HepG2 (cell line): Measurements from ENCODE around the gene DENND5A. TPM values are rescaled to one million over a fixed set of nuclear protein-coding genes. Genes with fewer than 3 reads are reported as not detected.

ENCODE experiments used
- ATAC-seq: fragments of 200-7000 bp; cut with Tn5 transposase; 3 replicates; pipeline ENCODE4 v1.9.1; 2020; ENCODE audit warnings: mild to moderate bottlenecking, moderate library complexity
- BruUV-seq: library from RNA; stranded (reverse); fragments of 400-500 nt; replicated peaks from 2 replicates; lab custom pipeline; 2021; lab: Mats Ljungman, UMichigan
- CTCF ChIA-PET: fragments of 300-600 bp; formaldehyde crosslinking; extraction: SDS; loops from one replicate; lab custom pipeline; 2021; ENCODE audit warnings: low total read pairs, inconsistent platforms, low intra/inter-chr PET ratio; lab: Yijun Ruan, JAX
- POLR2A ChIA-PET: fragments of 350-600 bp; sonication (Branson Sonifier 250); formaldehyde crosslinking; loops from one replicate; lab custom pipeline; 2020; ENCODE audit warnings: antibody characterized with exemption, inconsistent platforms; lab: Yijun Ruan, JAX
- DNase-seq: peaks from one replicate; pipeline ENCODE4 v3.0.0-alpha.2; 2015; ENCODE audit warnings: low spot score
- FAIRE-seq: peaks from 3 replicates; lab custom pipeline; 2011; peaks lifted over from hg19 to GRCh38; lab: Jason Lieb, UNC
- H2AFZ ChIP-seq: one replicate; pipeline ENCODE4 v1.6.1; 2011; ENCODE audit warnings: low read length, inconsistent platforms
- H3K27ac ChIP-seq: fragments of 300-600 bp; 3 replicates; pipeline ENCODE4 v1.8.0; 2011; ENCODE audit warnings: mixed run types, mild to moderate bottlenecking, mixed read lengths, low read length, inconsistent platforms; ENCODE audit not compliant: insufficient read depth; ENCODE audit errors: extremely low read length
- H3K27me3 ChIP-seq, 2 experiments: fragments of 200-600 bp in 1 of 2; 2 replicates in 1 of 2; 3 replicates in 1 of 2; pipeline versions ENCODE4 v1.6.0 to v1.8.0; 2011; ENCODE audit warnings: low read length in 2 of 2, mild to moderate bottlenecking in 2 of 2, moderate library complexity in 2 of 2, inconsistent platforms in 1 of 2; ENCODE audit not compliant: insufficient read depth in 2 of 2, control insufficient read depth in 1 of 2
- H3K36me3 ChIP-seq, 2 experiments: fragments of 200-600 bp in 1 of 2; replicated peaks in 1 of 2; 2 replicates in 1 of 2; 3 replicates in 1 of 2; pipeline versions ENCODE4 v1.5.1 to v1.8.0; 2011; ENCODE audit warnings: low read length in 2 of 2, inconsistent platforms in 1 of 2; ENCODE audit not compliant: insufficient read depth in 2 of 2, control insufficient read depth in 1 of 2
- H3K4me1 ChIP-seq: 2 replicates; pipeline ENCODE4 v1.5.1; 2012; ENCODE audit warnings: low read length, inconsistent platforms; ENCODE audit not compliant: insufficient read depth
- H3K4me2 ChIP-seq: 2 replicates; pipeline ENCODE4 v1.6.0; 2011; ENCODE audit warnings: low read depth, low read length, inconsistent platforms
- H3K4me3 ChIP-seq, 3 experiments: fragments of 200-600 bp in 1 of 3; sonication (generic), shearing (Covaris generic) in 1 of 3; replicated peaks in 1 of 3; 2 replicates each; pipeline ENCODE4 v1.5.1; 2011 to 2016; ENCODE audit warnings: low read length in 3 of 3, inconsistent platforms in 2 of 3, low read depth in 2 of 3, mild to moderate bottlenecking in 2 of 3, control low read depth in 1 of 3, mixed read lengths in 1 of 3; ENCODE audit not compliant: insufficient read depth in 1 of 3
- H3K79me2 ChIP-seq: one replicate; pipeline ENCODE4 v1.6.1; 2011; ENCODE audit warnings: low read length, inconsistent platforms; ENCODE audit not compliant: insufficient read depth
- H3K9ac ChIP-seq: 2 replicates; pipeline ENCODE4 v1.6.0; 2011; ENCODE audit warnings: mild to moderate bottlenecking, low read depth, low read length, inconsistent platforms; ENCODE audit not compliant: insufficient read depth
- H3K9me3 ChIP-seq: 2 replicates; pipeline ENCODE4 v1.5.1; 2012; ENCODE audit warnings: mild to moderate bottlenecking, low read length
- H4K20me1 ChIP-seq: 2 replicates; pipeline ENCODE4 v1.6.0; 2011; ENCODE audit warnings: inconsistent platforms, mild to moderate bottlenecking, low read length, moderate library complexity; ENCODE audit not compliant: insufficient read depth
- MED1 ChIP-seq: sonication (generic); formaldehyde crosslinking; IDR thresholded peaks from 2 replicates; pipeline ENCODE4 v1.4.0; 2020; ENCODE audit warnings: missing genetic modification reagents
- PHF21A ChIP-seq: sonication (generic); formaldehyde crosslinking; IDR thresholded peaks from 2 replicates; pipeline ENCODE4 v1.5.0; 2020; ENCODE audit warnings: mild to moderate bottlenecking, missing genetic modification reagents
- TSC22D2 ChIP-seq: sonication (generic); formaldehyde crosslinking; IDR thresholded peaks from 2 replicates; pipeline ENCODE4 v1.5.1; 2020; ENCODE audit warnings: missing genetic modification reagents, mild to moderate bottlenecking, borderline replicate concordance
- ZFP91 ChIP-seq: sonication (generic); formaldehyde crosslinking; IDR thresholded peaks from 2 replicates; pipeline ENCODE4 v1.9.0; 2022; ENCODE audit warnings: missing genetic modification reagents, mild to moderate bottlenecking, borderline replicate concordance
- ZNF367 ChIP-seq: sonication (generic); formaldehyde crosslinking; IDR thresholded peaks from 2 replicates; pipeline ENCODE4 v1.4.0; 2020; ENCODE audit warnings: missing genetic modification reagents, borderline replicate concordance
- ZNF577 ChIP-seq: sonication (generic); formaldehyde crosslinking; IDR thresholded peaks from 2 replicates; pipeline ENCODE4 v1.4.0; 2020; ENCODE audit warnings: mild to moderate bottlenecking, low read depth, missing genetic modification reagents, borderline replicate concordance
- WGBS: methylation state at CpG from one replicate; pipeline ENCODE4 v1.1.6; 2017; ENCODE audit warnings: low lambda C conversion rate; 5-methylcytosine and 5-hydroxymethylcytosine counted together
- in situ Hi-C: cut with HindIII; loops from 2 replicates; pipeline ENCODE4 v1.10.0; 2017; ENCODE audit warnings: low pct_unique_long_range_greater_than_20kb; ENCODE audit not compliant: extremely low pct_ligation_motif_present
- intact Hi-C: fragments of 100-400 bp; cut with micrococcal nuclease; formaldehyde crosslinking; loops from one replicate; pipeline ENCODE4 v1.10.0; 2022; ENCODE audit not compliant: unreplicated experiment
- polyA plus RNA-seq, 8 experiments: library from polyadenylated mRNA; depleted of rRNA in 3 of 8; stranded (reverse) in 7 of 8; unstranded in 1 of 8; fragments of >200 nt; fragmentation: Illumina TruSeq in 4 of 8; extraction: Trizol in 4 of 8; gene quantifications; 2 replicates each; pipeline versions ENCODE4 v1.2.1 to v1.2.3, GENCODE V29; 2011 to 2016; ENCODE audit warnings: low read depth in 4 of 8, missing spikeins in 1 of 8, mixed read lengths in 1 of 8; ENCODE audit not compliant: insufficient read depth in 1 of 8
- total RNA-seq, 5 experiments: library from RNA; depleted of rRNA; stranded (reverse); fragments of >200 nt; fragmentation: Illumina TruSeq; extraction: Trizol; gene quantifications; 2 replicates each; pipeline ENCODE4 v1.2.3, GENCODE V29; 2016; ENCODE audit warnings: low read depth in 1 of 5
- TF ChIP-seq, protein P1 (sequence below): sonication (generic); formaldehyde crosslinking; IDR thresholded peaks from 2 replicates; pipeline ENCODE4 v1.4.0; 2020; ENCODE audit warnings: missing genetic modification reagents
- TF ChIP-seq, protein P2 (sequence below): fragments of 450-650 bp; IDR thresholded peaks from 2 replicates; pipeline ENCODE4 v1.6.1; 2016
- TF ChIP-seq, protein P3 (sequence below): sonication (generic); formaldehyde crosslinking; IDR thresholded peaks from 2 replicates; pipeline ENCODE4 v1.4.0; 2020; ENCODE audit warnings: missing genetic modification reagents, mild to moderate bottlenecking, borderline replicate concordance

Gene DENND5A
- total and polyA plus RNA-seq, 2 of the 13 experiments (the other 11 are each of a cell fraction or from before 2014, with no cell fraction given): 63.3 to 145 TPM

DNA sequence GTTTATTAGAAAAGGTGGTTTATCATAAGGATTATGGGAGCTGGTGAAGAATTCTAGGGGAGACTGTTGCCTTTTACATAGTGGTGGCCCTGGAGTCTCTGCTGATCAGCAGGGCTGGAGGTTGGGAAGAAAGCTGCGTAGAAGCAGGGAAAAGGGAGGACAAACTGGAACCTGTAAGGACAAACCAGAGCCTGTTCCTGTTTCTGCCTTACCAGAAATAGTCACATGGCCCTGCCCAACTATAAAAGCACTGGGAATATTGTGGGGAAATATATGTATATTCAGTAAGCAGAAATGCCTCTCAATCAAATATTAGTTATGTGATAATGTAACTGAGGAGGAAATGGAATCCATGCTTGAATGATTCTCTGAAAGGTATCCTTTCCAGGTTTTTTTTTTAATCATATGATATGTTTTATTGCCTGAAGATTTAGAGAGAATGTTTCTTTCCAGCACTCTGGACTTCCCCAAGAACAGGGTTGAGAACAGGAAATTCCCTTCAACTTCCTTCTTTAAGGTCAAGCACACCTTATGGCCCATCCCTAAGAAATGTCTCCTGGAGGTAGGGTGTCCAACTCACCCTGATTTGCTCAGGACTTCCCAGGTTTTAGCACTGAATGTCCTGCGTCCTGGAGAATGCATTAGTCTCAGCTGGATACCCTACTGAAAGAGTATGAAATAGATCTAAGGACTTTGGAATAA is 139.8 kb downstream of the DENND5A start (continued):
- TF ChIP-seq ZFP91 (CRISPR knock-in tag): no peak
- TF ChIP-seq, protein P1, sequence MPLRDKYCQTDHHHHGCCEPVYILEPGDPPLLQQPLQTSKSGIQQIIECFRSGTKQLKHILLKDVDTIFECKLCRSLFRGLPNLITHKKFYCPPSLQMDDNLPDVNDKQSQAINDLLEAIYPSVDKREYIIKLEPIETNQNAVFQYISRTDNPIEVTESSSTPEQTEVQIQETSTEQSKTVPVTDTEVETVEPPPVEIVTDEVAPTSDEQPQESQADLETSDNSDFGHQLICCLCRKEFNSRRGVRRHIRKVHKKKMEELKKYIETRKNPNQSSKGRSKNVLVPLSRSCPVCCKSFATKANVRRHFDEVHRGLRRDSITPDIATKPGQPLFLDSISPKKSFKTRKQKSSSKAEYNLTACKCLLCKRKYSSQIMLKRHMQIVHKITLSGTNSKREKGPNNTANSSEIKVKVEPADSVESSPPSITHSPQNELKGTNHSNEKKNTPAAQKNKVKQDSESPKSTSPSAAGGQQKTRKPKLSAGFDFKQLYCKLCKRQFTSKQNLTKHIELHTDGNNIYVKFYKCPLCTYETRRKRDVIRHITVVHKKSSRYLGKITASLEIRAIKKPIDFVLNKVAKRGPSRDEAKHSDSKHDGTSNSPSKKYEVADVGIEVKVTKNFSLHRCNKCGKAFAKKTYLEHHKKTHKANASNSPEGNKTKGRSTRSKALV (CRISPR knock-in tag): no peak
- TF ChIP-seq, protein P2, sequence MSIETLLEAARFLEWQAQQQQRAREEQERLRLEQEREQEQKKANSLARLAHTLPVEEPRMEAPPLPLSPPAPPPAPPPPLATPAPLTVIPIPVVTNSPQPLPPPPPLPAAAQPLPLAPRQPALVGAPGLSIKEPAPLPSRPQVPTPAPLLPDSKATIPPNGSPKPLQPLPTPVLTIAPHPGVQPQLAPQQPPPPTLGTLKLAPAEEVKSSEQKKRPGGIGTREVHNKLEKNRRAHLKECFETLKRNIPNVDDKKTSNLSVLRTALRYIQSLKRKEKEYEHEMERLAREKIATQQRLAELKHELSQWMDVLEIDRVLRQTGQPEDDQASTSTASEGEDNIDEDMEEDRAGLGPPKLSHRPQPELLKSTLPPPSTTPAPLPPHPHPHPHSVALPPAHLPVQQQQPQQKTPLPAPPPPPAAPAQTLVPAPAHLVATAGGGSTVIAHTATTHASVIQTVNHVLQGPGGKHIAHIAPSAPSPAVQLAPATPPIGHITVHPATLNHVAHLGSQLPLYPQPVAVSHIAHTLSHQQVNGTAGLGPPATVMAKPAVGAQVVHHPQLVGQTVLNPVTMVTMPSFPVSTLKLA: no peak

DNA sequence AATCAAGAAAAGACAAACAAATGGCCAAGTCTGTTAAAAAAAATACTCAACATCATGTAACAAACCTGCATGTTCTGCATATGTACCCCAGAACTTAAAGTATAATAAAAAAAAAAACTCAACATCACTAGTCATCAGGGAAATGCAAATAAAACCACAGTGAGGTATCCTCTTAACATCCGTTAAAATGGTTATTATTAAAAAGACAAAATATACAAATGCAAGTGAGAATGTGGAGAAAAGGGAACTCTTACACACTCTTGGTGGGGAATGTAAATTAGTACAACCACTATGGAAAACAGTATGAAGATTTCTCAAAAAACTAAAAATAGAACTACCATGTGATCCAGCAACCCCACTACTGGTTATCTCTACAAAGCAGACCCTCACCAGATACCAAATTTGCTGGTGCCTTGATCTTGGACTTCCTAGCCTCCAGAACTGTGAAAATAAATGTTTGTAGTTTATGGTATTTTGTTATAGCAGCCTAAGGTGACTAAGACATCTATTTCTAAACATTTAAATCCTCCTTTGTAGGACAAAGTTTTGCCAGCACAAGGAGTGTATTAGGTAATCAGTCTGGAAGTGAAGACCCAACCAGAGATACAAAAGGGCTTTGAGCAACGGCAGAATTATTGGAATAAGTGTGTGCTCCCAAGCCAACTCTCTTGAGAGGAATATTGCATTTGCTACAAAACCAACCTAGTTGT is 141.4 kb downstream of the DENND5A start:
- Histone ChIP-seq H3K9me3 (no peaks in the 10 kb centered on the region), H2AFZ (no peak overlapping the region), H3K79me2 (no peaks in the 10 kb centered on the region), H3K9ac (no peak overlapping the region), H4K20me1 (no peaks in the 10 kb centered on the region), H3K27ac (no peak overlapping the region), H3K4me3 (no peak overlapping the region), H3K4me1 (no peaks in the 10 kb centered on the region), H3K36me3 (no peaks in the 10 kb centered on the region), H3K27me3 (no peaks in the 10 kb centered on the region), H3K4me2 (no peak overlapping the region)
- no TSS peak for BruUV-seq
- DNase-seq: no peak
- TF ChIP-seq, protein P3, sequence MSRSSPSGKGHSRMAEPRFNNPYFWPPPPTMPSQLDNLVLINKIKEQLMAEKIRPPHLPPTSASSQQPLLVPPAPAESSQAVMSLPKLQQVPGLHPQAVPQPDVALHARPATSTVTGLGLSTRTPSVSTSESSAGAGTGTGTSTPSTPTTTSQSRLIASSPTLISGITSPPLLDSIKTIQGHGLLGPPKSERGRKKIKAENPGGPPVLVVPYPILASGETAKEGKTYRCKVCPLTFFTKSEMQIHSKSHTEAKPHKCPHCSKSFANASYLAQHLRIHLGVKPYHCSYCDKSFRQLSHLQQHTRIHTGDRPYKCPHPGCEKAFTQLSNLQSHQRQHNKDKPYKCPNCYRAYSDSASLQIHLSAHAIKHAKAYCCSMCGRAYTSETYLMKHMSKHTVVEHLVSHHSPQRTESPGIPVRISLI: no peak
- TF ChIP-seq TSC22D2: no peak
- no peak for TF ChIP-seq ZNF577 (CRISPR knock-in tag)
- TF ChIP-seq PHF21A (CRISPR knock-in tag): no peak
- TF ChIP-seq MED1: no peak
- TF ChIP-seq ZNF367 (CRISPR knock-in tag): no peak
- POLR2A ChIA-PET: no interaction called here
- CTCF ChIA-PET: no interaction called here
- no peak for ATAC-seq
- WGBS: 51% methylated on average over 2 of the region's 2 CpGs
- FAIRE-seq: no peak
- in situ Hi-C loops: no loop called here
- intact Hi-C loops: no loop called here
